GM12873 (cell line): ENCODE measurements around the gene MUC5B.

Experiments used
- CTCF ChIP-seq: IDR thresholded peaks from 2 replicates; pipeline ENCODE4 v1.5.1; 2012; ENCODE audit warnings: low read depth, mild to moderate bottlenecking, moderate library complexity, low read length, control low read depth; ENCODE audit not compliant: insufficient read depth; ENCODE audit errors: missing control alignments

Gene MUC5B

GRCh38 chr11:1259076-1259461 is 36.2 kb downstream of the MUC5B start:
- TF ChIP-seq CTCF, result no peak

- no peak for TF ChIP-seq CTCF
Measured at GRCh38 chr11:1259561-1259960, 36.7 kb downstream of the MUC5B start.

GRCh38 chr11:1260023-1260501 is 37.2 kb downstream of the MUC5B start:
- TF ChIP-seq CTCF, result no peak

GRCh38 chr11:1260620-1261019 is 37.8 kb downstream of the MUC5B start:
- no peak for TF ChIP-seq CTCF

GRCh38 chr11:1261241-1262071 is 38.6 kb downstream of the MUC5B start:
- no peak for TF ChIP-seq CTCF

- no peak for TF ChIP-seq CTCF
Measured at GRCh38 chr11:1262172-1263006, 39.5 kb downstream of the MUC5B start.

- no peak for TF ChIP-seq CTCF
Measured at GRCh38 chr11:1263010-1263409, 40.1 kb downstream of the MUC5B start.
